Smooth muscle cell of trachea (primary cell): Measurements from ENCODE around the gene PPP6R2. TPM values are rescaled to one million over a fixed set of nuclear protein-coding genes. Genes with fewer than 3 reads are reported as not detected.

Experiments
- total RNA-seq: library from RNA; depleted of rRNA; stranded (reverse); fragments of >200 nt; gene quantifications from 2 replicates; pipeline ENCODE4 v1.2.1, GENCODE V29; 2014

The PPP6R2 gene, protein sequence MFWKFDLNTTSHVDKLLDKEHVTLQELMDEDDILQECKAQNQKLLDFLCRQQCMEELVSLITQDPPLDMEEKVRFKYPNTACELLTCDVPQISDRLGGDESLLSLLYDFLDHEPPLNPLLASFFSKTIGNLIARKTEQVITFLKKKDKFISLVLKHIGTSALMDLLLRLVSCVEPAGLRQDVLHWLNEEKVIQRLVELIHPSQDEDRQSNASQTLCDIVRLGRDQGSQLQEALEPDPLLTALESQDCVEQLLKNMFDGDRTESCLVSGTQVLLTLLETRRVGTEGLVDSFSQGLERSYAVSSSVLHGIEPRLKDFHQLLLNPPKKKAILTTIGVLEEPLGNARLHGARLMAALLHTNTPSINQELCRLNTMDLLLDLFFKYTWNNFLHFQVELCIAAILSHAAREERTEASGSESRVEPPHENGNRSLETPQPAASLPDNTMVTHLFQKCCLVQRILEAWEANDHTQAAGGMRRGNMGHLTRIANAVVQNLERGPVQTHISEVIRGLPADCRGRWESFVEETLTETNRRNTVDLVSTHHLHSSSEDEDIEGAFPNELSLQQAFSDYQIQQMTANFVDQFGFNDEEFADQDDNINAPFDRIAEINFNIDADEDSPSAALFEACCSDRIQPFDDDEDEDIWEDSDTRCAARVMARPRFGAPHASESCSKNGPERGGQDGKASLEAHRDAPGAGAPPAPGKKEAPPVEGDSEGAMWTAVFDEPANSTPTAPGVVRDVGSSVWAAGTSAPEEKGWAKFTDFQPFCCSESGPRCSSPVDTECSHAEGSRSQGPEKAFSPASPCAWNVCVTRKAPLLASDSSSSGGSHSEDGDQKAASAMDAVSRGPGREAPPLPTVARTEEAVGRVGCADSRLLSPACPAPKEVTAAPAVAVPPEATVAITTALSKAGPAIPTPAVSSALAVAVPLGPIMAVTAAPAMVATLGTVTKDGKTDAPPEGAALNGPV
- 54.0 and 72.3 TPM in 2 replicates for total RNA-seq

GRCh38 chr22:50342651-50343540 is at the start of gene PPP6R2:
PPP6R2 (plus strand) TSS chr22:50343327; CDS start chr22:50393909, 50,582 bp downstream.

DNA sequence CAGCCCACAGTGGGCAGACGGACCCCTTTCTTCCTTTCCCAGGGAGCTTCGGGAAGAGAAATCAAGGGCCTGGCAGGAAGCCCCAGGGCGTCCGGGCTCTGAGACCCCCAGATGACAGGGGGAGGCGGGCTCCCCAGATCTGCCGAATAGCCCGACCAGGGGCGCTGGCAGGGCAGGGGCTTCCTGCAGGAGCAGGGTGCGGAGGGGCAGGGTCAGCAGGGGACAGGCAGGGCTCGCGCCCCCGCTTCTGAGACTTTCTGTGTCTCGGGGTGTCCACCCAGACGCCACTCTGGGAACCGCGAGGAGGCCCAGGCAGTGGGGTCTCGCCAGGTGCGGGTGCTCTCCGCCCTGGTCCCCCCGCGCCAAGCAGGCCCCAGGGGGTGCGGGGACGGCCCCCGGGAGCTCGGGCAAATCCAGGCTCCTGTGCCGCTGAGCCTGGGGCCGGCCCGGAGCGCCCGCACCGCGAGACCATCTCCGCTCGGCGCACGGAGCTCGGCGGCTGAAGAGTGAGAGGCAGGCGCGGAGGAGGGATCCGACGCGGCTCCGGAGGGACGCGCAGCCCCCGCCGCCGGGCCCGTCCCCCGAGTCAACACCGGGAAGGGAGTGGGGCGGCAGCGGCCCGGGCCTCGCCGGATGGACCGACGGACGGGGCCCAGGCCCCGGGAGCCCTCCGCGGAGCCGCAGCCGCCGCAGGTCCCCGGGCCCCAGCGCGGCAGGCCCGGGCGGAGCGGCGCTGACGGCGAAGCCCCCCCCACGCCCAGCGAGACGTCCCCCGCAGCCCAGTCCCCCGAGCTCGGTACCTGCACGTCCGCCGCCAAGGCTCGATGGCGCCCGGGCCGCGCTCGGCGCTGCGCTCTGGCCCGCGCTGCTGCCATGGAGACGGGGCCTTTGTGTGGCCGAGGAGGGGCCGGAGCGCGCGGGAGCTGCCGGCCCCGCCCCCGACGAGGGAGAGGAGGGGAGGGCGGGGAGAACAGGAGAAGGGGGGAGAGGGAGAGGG is 36.1 kb upstream of the PPP6R2 start, which contains the start of gene PLXNB2:
PLXNB2 (minus strand) TSS at position 894 of the 997 bp plus-strand sequence. CDS start 17,062 bp downstream, outside the sequence.

GRCh38 chr22:50326956-50327710 is 16.0 kb upstream of the PPP6R2 start, which contains the start of gene DENND6B:
DENND6B (minus strand) TSS chr22:50327012; CDS start chr22:50326988, 24 bp downstream.

DNA sequence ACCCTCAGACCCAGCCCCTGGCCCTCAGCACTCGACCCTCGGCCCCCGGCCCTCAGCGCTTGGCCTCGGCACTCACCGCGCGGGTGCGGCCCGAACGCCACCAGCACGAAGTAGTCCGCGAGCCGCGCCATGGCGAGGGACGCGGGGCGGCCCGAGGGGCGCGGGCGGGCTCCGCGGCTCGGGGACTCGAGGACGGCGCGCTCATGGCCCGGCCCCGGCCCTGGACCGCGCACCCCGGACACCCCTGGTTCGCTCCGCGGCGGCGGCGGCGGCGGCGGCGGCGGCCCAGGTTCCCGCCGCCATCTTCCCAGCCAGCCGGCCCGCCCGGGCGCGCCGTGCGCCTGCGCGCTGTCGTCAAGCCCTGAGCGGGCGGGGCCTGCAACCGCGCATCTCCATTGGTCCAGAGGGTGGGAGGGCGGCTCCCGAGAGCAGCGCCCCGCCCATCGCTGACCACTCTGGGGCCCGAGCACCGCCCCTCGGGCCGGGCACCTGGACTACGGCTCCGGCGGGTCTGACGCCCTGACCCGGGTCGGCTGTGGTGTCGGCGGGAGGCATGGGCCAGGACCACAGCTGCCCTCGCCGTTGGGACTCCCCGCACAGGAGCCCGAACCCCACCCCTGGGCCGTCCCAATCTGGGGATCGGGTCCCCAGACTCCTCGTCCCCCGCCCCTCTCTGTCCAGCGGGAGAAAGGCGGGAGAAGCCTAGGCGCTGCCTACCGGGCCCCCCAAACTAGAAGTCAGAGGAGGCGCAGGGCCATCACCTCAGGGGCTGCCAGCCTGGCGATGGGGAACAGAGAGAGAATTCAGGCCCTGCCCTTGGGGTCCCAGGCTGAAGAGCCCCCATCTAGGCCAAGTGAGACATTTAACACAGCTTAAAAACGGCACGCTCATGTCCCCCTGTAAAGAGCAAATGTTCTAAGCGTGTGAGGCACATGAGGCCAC is 131.9 kb downstream of the PPP6R2 start, which contains the start of gene SBF1:
SBF1 (minus strand) TSS at position 326 of the 942 bp plus-strand sequence; CDS start at position 131, 195 bp downstream.

GRCh38 chr22:50481440-50482106 is 138.4 kb downstream of the PPP6R2 start, which contains the start of gene ADM2:
ADM2 (plus strand) TSS chr22:50481543; CDS start chr22:50481848, 305 bp downstream.

GRCh38 chr22:50486561-50487289 is 143.6 kb downstream of the PPP6R2 start, which contains the start of gene MIOX:
MIOX (plus strand) TSS chr22:50486859; CDS start chr22:50486898, 39 bp downstream.

Other genes with a start within 250 kb of the PPP6R2 start
- gene PANX2, start 172.6 kb upstream of the PPP6R2 start, total RNA-seq = 0.17 and 0.29 TPM in 2 replicates
- gene TRABD, start 157.4 kb upstream of the PPP6R2 start, total RNA-seq = 21.7 and 25.8 TPM in 2 replicates
- 27.2 and 32.1 TPM in 2 replicates for gene SELENOO, start 142.3 kb upstream of the PPP6R2 start, total RNA-seq
- gene TUBGCP6, start 98.3 kb upstream of the PPP6R2 start, total RNA-seq = 41.7 and 43.3 TPM in 2 replicates
- 41.3 and 73.3 TPM in 2 replicates for gene HDAC10, start 92.1 kb upstream of the PPP6R2 start, total RNA-seq
- 27.1 and 38.2 TPM in 2 replicates for gene MAPK12, start 81.6 kb upstream of the PPP6R2 start, total RNA-seq
- 6.7 and 17.5 TPM in 2 replicates for gene MAPK11, start 72.9 kb upstream of the PPP6R2 start, total RNA-seq
- gene PLXNB2, start 35.7 kb upstream of the PPP6R2 start, total RNA-seq = 133 and 254 TPM in 2 replicates
- 2.0 and 6.8 TPM in 2 replicates for gene DENND6B, start 16.3 kb upstream of the PPP6R2 start, total RNA-seq
- gene SBF1, start 131.7 kb downstream of the PPP6R2 start, total RNA-seq = 61.8 and 123 TPM in 2 replicates
- 0.87 and 2.3 TPM in 2 replicates for gene ADM2, start 138.2 kb downstream of the PPP6R2 start, total RNA-seq
- 0.15 TPM in 1 of 2 replicates, not detected in the other for gene MIOX, start 143.5 kb downstream of the PPP6R2 start, total RNA-seq
- gene LMF2, start 164.4 kb downstream of the PPP6R2 start, total RNA-seq = 57.9 and 68.3 TPM in 2 replicates
- gene NCAPH2, start 164.9 kb downstream of the PPP6R2 start, total RNA-seq = 29.3 and 46.0 TPM in 2 replicates
- 4.1 and 4.6 TPM in 2 replicates for gene SCO2, start 182.3 kb downstream of the PPP6R2 start, total RNA-seq
- 20.4 and 45.8 TPM in 2 replicates for gene TYMP, start 186.7 kb downstream of the PPP6R2 start, total RNA-seq
- 0.15 and 0.33 TPM in 2 replicates for gene KLHDC7B, start 202.6 kb downstream of the PPP6R2 start, total RNA-seq
- not detected in 2 replicates for gene SYCE3, start 219.6 kb downstream of the PPP6R2 start, total RNA-seq
- gene CPT1B, start 235.1 kb downstream of the PPP6R2 start, total RNA-seq = 3.6 and 3.8 TPM in 2 replicates
- gene CHKB, start 239.5 kb downstream of the PPP6R2 start, total RNA-seq = 29.4 and 33.9 TPM in 2 replicates